ENCODE results near the gene AXIN1.

DNA sequence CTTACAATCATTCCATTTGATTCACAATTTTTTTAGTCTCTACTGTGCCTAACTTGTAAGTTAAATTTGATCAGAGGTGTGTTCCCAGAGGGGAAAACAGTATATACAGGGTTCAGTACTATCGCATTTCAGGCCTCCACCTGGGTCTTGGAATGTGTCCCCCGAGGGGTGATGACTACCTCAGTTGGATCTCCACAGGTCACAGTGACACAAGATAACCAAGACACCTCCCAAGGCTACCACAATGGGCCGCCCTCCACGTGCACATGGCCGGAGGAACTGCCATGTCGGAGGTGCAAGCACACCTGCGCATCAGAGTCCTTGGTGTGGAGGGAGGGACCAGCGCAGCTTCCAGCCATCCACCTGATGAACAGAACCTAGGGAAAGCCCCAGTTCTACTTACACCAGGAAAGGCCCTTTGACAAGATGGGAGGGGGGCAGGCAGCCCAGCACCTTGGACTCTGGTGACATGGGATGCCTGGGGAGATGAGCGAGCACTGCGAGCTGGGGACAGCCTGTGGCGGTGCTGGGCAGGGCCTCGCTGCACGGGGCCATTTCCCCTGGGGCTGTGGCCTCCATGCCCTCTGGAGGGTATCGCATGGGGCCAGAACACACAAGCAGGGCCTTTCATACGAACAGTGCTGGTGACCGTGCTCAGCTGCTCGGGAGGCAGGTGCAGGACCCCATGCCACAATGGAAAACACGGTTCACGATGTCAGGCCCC, 35.6 kb downstream of the AXIN1 start:
- TF ChIP-seq EZH2 (IDR thresholded peaks at IDR 0.05; ENCODE audit: borderline replicate concordance, low read depth, low read length): no peak
- no peak for TF ChIP-seq SRF (CRISPR knock-in tag; IDR thresholded peaks at IDR 0.05)
- TF ChIP-seq MTA1 (IDR thresholded peaks at IDR 0.05; ENCODE audit: borderline replicate concordance): no peak
- TF ChIP-seq, protein P1, sequence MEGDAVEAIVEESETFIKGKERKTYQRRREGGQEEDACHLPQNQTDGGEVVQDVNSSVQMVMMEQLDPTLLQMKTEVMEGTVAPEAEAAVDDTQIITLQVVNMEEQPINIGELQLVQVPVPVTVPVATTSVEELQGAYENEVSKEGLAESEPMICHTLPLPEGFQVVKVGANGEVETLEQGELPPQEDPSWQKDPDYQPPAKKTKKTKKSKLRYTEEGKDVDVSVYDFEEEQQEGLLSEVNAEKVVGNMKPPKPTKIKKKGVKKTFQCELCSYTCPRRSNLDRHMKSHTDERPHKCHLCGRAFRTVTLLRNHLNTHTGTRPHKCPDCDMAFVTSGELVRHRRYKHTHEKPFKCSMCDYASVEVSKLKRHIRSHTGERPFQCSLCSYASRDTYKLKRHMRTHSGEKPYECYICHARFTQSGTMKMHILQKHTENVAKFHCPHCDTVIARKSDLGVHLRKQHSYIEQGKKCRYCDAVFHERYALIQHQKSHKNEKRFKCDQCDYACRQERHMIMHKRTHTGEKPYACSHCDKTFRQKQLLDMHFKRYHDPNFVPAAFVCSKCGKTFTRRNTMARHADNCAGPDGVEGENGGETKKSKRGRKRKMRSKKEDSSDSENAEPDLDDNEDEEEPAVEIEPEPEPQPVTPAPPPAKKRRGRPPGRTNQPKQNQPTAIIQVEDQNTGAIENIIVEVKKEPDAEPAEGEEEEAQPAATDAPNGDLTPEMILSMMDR (IDR thresholded peaks at IDR 0.05 in 2 of 3, conservative IDR thresholded peaks at IDR 0.05 in 1 of 3; ENCODE audit: insufficient read depth in 2 of 3, low read depth in 1 of 3, low read length in 3 of 3): no peak
- no peak for TF ChIP-seq PTBP1 (IDR thresholded peaks at IDR 0.05; ENCODE audit: low read depth, low read length)
- no peak for TF ChIP-seq JUNB (CRISPR knock-in tag; conservative IDR thresholded peaks at IDR 0.05)
- no peak for TF ChIP-seq ZSCAN32 (CRISPR knock-in tag; IDR thresholded peaks at IDR 0.05)
- no peak for TF ChIP-seq NCOA1 (IDR thresholded peaks at IDR 0.05; ENCODE audit: low read depth)
- TF ChIP-seq, protein P2, sequence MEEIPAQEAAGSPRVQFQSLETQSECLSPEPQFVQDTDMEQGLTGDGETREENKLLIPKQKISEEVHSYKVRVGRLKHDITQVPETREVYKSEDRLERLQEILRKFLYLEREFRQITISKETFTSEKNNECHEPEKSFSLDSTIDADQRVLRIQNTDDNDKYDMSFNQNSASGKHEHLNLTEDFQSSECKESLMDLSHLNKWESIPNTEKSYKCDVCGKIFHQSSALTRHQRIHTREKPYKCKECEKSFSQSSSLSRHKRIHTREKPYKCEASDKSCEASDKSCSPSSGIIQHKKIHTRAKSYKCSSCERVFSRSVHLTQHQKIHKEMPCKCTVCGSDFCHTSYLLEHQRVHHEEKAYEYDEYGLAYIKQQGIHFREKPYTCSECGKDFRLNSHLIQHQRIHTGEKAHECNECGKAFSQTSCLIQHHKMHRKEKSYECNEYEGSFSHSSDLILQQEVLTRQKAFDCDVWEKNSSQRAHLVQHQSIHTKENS (CRISPR knock-in tag; IDR thresholded peaks at IDR 0.05): no peak
- TF ChIP-seq U2AF2 (optimal IDR thresholded peaks at IDR 0.05; ENCODE audit: low read depth, low read length): no peak
- TF ChIP-seq SRSF7 (optimal IDR thresholded peaks at IDR 0.05; ENCODE audit: low read depth, low read length): no peak
- no peak for TF ChIP-seq ZNF79 (CRISPR knock-in tag; IDR thresholded peaks at IDR 0.05; ENCODE audit: low read depth)

Measured in K562 (cell line).